CD14-positive monocyte (primary cell): ENCODE measurements around the gene ADAMTSL2. TPM values are rescaled to one million over a fixed set of nuclear protein-coding genes. Genes with fewer than 3 reads are reported as not detected.

Source experiments
- DNase-seq, 3 donors: peaks; one replicate each; pipeline ENCODE4 v3.0.0-alpha.2; 2011 to 2022
- H2AFZ ChIP-seq: 2 replicates; pipeline ENCODE4 v1.6.0; 2012; ENCODE audit warnings: mild to moderate bottlenecking, low read depth, low read length, inconsistent platforms; ENCODE audit not compliant: insufficient read depth, poor library complexity, severe bottlenecking
- H3K27ac ChIP-seq, 2 donors: 1 replicate in 1 of 2; 2 replicates in 1 of 2; pipeline ENCODE4 v1.5.1; 2012 to 2013; ENCODE audit warnings: low read length in 2 of 2, control low read depth in 1 of 2, inconsistent platforms in 1 of 2, low read depth in 1 of 2, mild to moderate bottlenecking in 1 of 2
- H3K27me3 ChIP-seq, 2 donors: one replicate each; pipeline versions ENCODE4 v1.6.0 to v1.6.1; 2011 to 2013; ENCODE audit warnings: low read length in 2 of 2; ENCODE audit not compliant: control insufficient read depth in 2 of 2, insufficient read depth in 2 of 2
- H3K36me3 ChIP-seq, 2 donors: replicated peaks in 1 of 2; 1 replicate in 1 of 2; 2 replicates in 1 of 2; pipeline versions ENCODE4 v1.5.1 to v1.6.1; 2012 to 2013; ENCODE audit warnings: low read length in 2 of 2, control low read depth in 1 of 2, inconsistent platforms in 1 of 2, mild to moderate bottlenecking in 1 of 2; ENCODE audit not compliant: insufficient read depth in 2 of 2, control insufficient read depth in 1 of 2
- H3K4me1 ChIP-seq, 2 donors: 1 replicate in 1 of 2; 2 replicates in 1 of 2; pipeline versions ENCODE4 v1.5.1 to v1.6.1; 2012 to 2013; ENCODE audit warnings: low read length in 2 of 2, control low read depth in 1 of 2, inconsistent platforms in 1 of 2, mild to moderate bottlenecking in 1 of 2, moderate library complexity in 1 of 2; ENCODE audit not compliant: insufficient read depth in 2 of 2, control insufficient read depth in 1 of 2
- H3K4me2 ChIP-seq: replicated peaks from 2 replicates; pipeline ENCODE3; 2012; ENCODE audit warnings: low read length, moderate library complexity, mild to moderate bottlenecking; ENCODE audit not compliant: poor library complexity, severe bottlenecking; ENCODE audit errors: extremely low read depth
- H3K4me3 ChIP-seq, 3 experiments: fragments of 200-600 bp in 1 of 3; sonication (generic) in 1 of 3; replicated peaks in 1 of 3; 1 replicate in 2 of 3; 2 replicates in 1 of 3; pipeline ENCODE4 v1.5.1; 2011 to 2013; ENCODE audit warnings: low read length in 3 of 3, mild to moderate bottlenecking in 3 of 3, control low read depth in 2 of 3, low read depth in 2 of 3, inconsistent platforms in 1 of 3, moderate library complexity in 1 of 3
- H3K79me2 ChIP-seq: 2 replicates; pipeline ENCODE4 v1.6.0; 2012; ENCODE audit warnings: mild to moderate bottlenecking, control low read depth, inconsistent platforms, low read length, moderate library complexity; ENCODE audit not compliant: insufficient read depth
- H3K9ac ChIP-seq: 2 replicates; pipeline ENCODE4 v1.6.0; 2017; ENCODE audit warnings: low read length, mild to moderate bottlenecking; ENCODE audit not compliant: insufficient read depth, poor library complexity, severe bottlenecking
- H3K9me3 ChIP-seq, 2 donors: replicated peaks in 1 of 2; 1 replicate in 1 of 2; 2 replicates in 1 of 2; pipeline versions ENCODE4 v1.5.1 to v1.6.1; 2012 to 2013; ENCODE audit warnings: low read length in 2 of 2, control low read depth in 1 of 2; ENCODE audit not compliant: control insufficient read depth in 1 of 2, insufficient read depth in 1 of 2
- H4K20me1 ChIP-seq: 2 replicates; pipeline ENCODE4 v1.6.0; 2012; ENCODE audit warnings: mild to moderate bottlenecking, low read length, control low read depth, moderate library complexity; ENCODE audit not compliant: insufficient read depth
- H3K27ac Mint-ChIP-seq, 7 donors: one replicate each; pipeline ENCODE4 v1.8.0; 2020; ENCODE audit warnings: mild to moderate bottlenecking in 7 of 7, mixed read lengths in 7 of 7, moderate library complexity in 6 of 7, inconsistent platforms in 2 of 7
- H3K27me3 Mint-ChIP-seq, 3 donors: one replicate each; pipeline ENCODE4 v1.8.0; 2021 to 2022; ENCODE audit warnings: low read depth in 3 of 3, mild to moderate bottlenecking in 3 of 3, mixed read lengths in 3 of 3, moderate library complexity in 3 of 3, inconsistent platforms in 1 of 3
- H3K36me3 Mint-ChIP-seq, 2 donors: one replicate each; pipeline ENCODE4 v1.8.0; 2020; ENCODE audit warnings: mixed read lengths in 2 of 2, inconsistent platforms in 1 of 2, mild to moderate bottlenecking in 1 of 2
- H3K4me1 Mint-ChIP-seq: one replicate; pipeline ENCODE4 v1.8.0; 2020; ENCODE audit warnings: mild to moderate bottlenecking, mixed read lengths
- H3K4me3 Mint-ChIP-seq, 2 donors: one replicate each; pipeline ENCODE4 v1.8.0; 2020; ENCODE audit warnings: mild to moderate bottlenecking in 2 of 2, mixed read lengths in 2 of 2, moderate library complexity in 1 of 2
- H3K9me3 Mint-ChIP-seq, 7 donors: one replicate each; pipeline ENCODE4 v1.8.0; 2020 to 2022; ENCODE audit warnings: mixed read lengths in 7 of 7, mild to moderate bottlenecking in 6 of 7, moderate library complexity in 6 of 7, inconsistent platforms in 2 of 7
- CTCF ChIP-seq: fragments of 200-600 bp; IDR thresholded peaks from one replicate; pipeline ENCODE4 v1.8.0; 2022; ENCODE audit warnings: antibody characterized with exemption, mild to moderate bottlenecking
- WGBS: methylation state at CpG from one replicate; pipeline ENCODE4 v1.1.5; 2013; ENCODE audit warnings: missing lambda C conversion rate; ENCODE audit not compliant: insufficient coverage; 5-methylcytosine and 5-hydroxymethylcytosine counted together
- intact Hi-C, 2 donors: fragments of 100-400 bp; cut with micrococcal nuclease; formaldehyde crosslinking; loops; one replicate each; pipeline versions ENCODE4 v1.15.0 to v1.15.1; 2023
- polyA plus RNA-seq, 3 donors: library from polyadenylated mRNA; depleted of rRNA in 1 of 3; unstranded in 2 of 3; stranded (reverse) in 1 of 3; fragments of 300-500 nt in 2 of 3; fragments of >200 nt in 1 of 3; fragmentation: Illumina TruSeq in 2 of 3; gene quantifications; 1 replicate in 2 of 3; 2 replicates in 1 of 3; pipeline ENCODE4 v1.2.3, GENCODE V29; 2012 to 2021

Gene ADAMTSL2
- polyA plus RNA-seq, 3 donors: 0.08 TPM; not detected in 2

- peaks cover 27 to 37% (median 31%) of the 10 kb centered on the region in 7 donors for H3K9me3 Mint-ChIP-seq
- no peaks in the 10 kb centered on the region for H3K36me3 Mint-ChIP-seq
- intact Hi-C loops: no loop called here
- peaks cover 0 to 6% (median 6%) of the 10 kb centered on the region in 3 donors for H3K27me3 Mint-ChIP-seq
- H3K79me2 ChIP-seq: no peaks in the 10 kb centered on the region
- no peak overlapping the region for H3K4me3 ChIP-seq
- DNase-seq: no peak
- WGBS: 87% methylated on average over 14 of the region's 15 CpGs
- H3K9ac ChIP-seq: no peak overlapping the region
- H3K9me3 ChIP-seq: peaks cover 24 to 33% of the 10 kb centered on the region in 2 donors
- H3K27me3 ChIP-seq: no peaks in the 10 kb centered on the region
- H3K27ac Mint-ChIP-seq: no peak overlapping the region
- no peak overlapping the region for H3K27ac ChIP-seq
- H3K36me3 ChIP-seq: no peaks in the 10 kb centered on the region
- H3K4me3 Mint-ChIP-seq: no peak overlapping the region
- H2AFZ ChIP-seq: no peak overlapping the region
- H3K4me2 ChIP-seq: no peak overlapping the region
- no peaks in the 10 kb centered on the region for H4K20me1 ChIP-seq
- H3K4me1 Mint-ChIP-seq: no peaks in the 10 kb centered on the region
- H3K4me1 ChIP-seq: no peaks in the 10 kb centered on the region
- no peak for TF ChIP-seq CTCF
Observed at GRCh38 chr9:133593587-133594253, 59.2 kb downstream of the ADAMTSL2 start.

GRCh38 chr9:133594310-133594709 is 59.8 kb downstream of the ADAMTSL2 start:
- H3K4me3 ChIP-seq: no peak overlapping the region
- H3K36me3 Mint-ChIP-seq: no peaks in the 10 kb centered on the region
- no peak overlapping the region for H3K9ac ChIP-seq
- no peaks in the 10 kb centered on the region for H3K79me2 ChIP-seq
- no peak overlapping the region for H2AFZ ChIP-seq
- H4K20me1 ChIP-seq: no peaks in the 10 kb centered on the region
- H3K27ac ChIP-seq: no peak overlapping the region
- peaks cover 28 to 33% of the 10 kb centered on the region in 2 donors for H3K9me3 ChIP-seq
- H3K27ac Mint-ChIP-seq: no peak overlapping the region
- no peak for TF ChIP-seq CTCF
- H3K4me1 ChIP-seq: no peaks in the 10 kb centered on the region
- intact Hi-C loops: no loop called here
- WGBS: 92% methylated on average over 2 of the region's 2 CpGs
- no peak for DNase-seq
- peaks cover 24 to 33% (median 31%) of the 10 kb centered on the region in 7 donors for H3K9me3 Mint-ChIP-seq
- no peaks in the 10 kb centered on the region for H3K4me1 Mint-ChIP-seq
- no peak overlapping the region for H3K4me2 ChIP-seq
- peaks cover 0 to 6% (median 6%) of the 10 kb centered on the region in 3 donors for H3K27me3 Mint-ChIP-seq
- H3K36me3 ChIP-seq: no peaks in the 10 kb centered on the region
- no peak overlapping the region for H3K4me3 Mint-ChIP-seq
- H3K27me3 ChIP-seq: no peaks in the 10 kb centered on the region
